NCI-H748 (cell line): ENCODE data around the gene TMEM45A.
A peak's percentile ranks its signal among the peaks of the same experiment; 100 is the strongest.
"Not testable (repeated sequence)": the region's sequence is repeated elsewhere in the genome, so short reads cannot be mapped to it uniquely, and the experiment has no call there.

Experiments
- DNase-seq: peaks from one replicate; lab custom pipeline; 2025; ENCODE audit not compliant: unreplicated experiment; lab: John Stamatoyannopoulos, UW

TMEM45A gene

GRCh38 chr3:100570811-100571210 lies 78.4 kb downstream of the TMEM45A start:
- DNase-seq = no peak

- DNase-seq = no peak
Observed at GRCh38 chr3:100574536-100574935, 82.1 kb downstream of the TMEM45A start.

- DNase-seq = no peak
Observed at GRCh38 chr3:100575704-100576103, 83.3 kb downstream of the TMEM45A start.

- no peak for DNase-seq
Observed at GRCh38 chr3:100577382-100578008, 85.1 kb downstream of the TMEM45A start.

GRCh38 chr3:100578646-100579045 lies 86.2 kb downstream of the TMEM45A start:
- DNase-seq = no peak

GRCh38 chr3:100580147-100580546 lies 87.7 kb downstream of the TMEM45A start:
- DNase-seq = no peak

- no peak for DNase-seq
Observed at GRCh38 chr3:100581650-100582049, 89.2 kb downstream of the TMEM45A start.

GRCh38 chr3:100582157-100582556 lies 89.7 kb downstream of the TMEM45A start:
- DNase-seq = not testable (repeated sequence)

- DNase-seq = no peak
Observed at GRCh38 chr3:100584101-100584660, 91.8 kb downstream of the TMEM45A start.

GRCh38 chr3:100586832-100587231 lies 94.4 kb downstream of the TMEM45A start:
- no peak for DNase-seq

- no peak for DNase-seq
Observed at GRCh38 chr3:100588251-100588650, 95.8 kb downstream of the TMEM45A start.

- peak; percentile 50 for DNase-seq
Observed at GRCh38 chr3:100590114-100590839, 97.9 kb downstream of the TMEM45A start.

- no peak for DNase-seq
Observed at GRCh38 chr3:100590840-100591147, 98.4 kb downstream of the TMEM45A start.

- no peak for DNase-seq
Observed at GRCh38 chr3:100591411-100591810, 99.0 kb downstream of the TMEM45A start.

GRCh38 chr3:100600181-100601042 lies 108.0 kb downstream of the TMEM45A start:
- DNase-seq = no peak

- DNase-seq = peak; percentile 38
Observed at GRCh38 chr3:100602506-100603444, 110.4 kb downstream of the TMEM45A start.

- peak; percentile 7 for DNase-seq
Observed at GRCh38 chr3:100603469-100603868, 111.0 kb downstream of the TMEM45A start.

GRCh38 chr3:100605358-100605757 lies 112.9 kb downstream of the TMEM45A start:
- no peak for DNase-seq

- DNase-seq = no peak
Observed at GRCh38 chr3:100606894-100607512, 114.6 kb downstream of the TMEM45A start.

GRCh38 chr3:100609305-100609704 lies 116.9 kb downstream of the TMEM45A start, which contains the start of gene ADGRG7:
Gene ADGRG7, plus strand, starts transcription at chr3:100609601. Its CDS starts 256 bp downstream, at chr3:100609857.
- DNase-seq = no peak
